Measurements from ENCODE around the gene PLA2G2C. TPM values are rescaled to one million over a fixed set of nuclear protein-coding genes. Genes with fewer than 3 reads are reported as not detected.

Gene PLA2G2C
- total and polyA plus RNA-seq, 2 donors (not counting 3 experiments of a cell fraction or from before 2014, with no cell fraction given), result not detected

GRCh38 chr1:20174937-20175666, 11.2 kb downstream of the PLA2G2C start:
- POLR2A ChIA-PET, result no interaction called here
- no peak overlapping the region for H3K4me3 ChIP-seq (replicated peaks in 1 of 3; ENCODE audit: insufficient read depth in 1 of 3, low read depth in 1 of 3, low read length in 3 of 3)
- H3K27me3 ChIP-seq (ENCODE audit: control insufficient read depth in 2 of 2, insufficient read depth in 2 of 2, low read length in 2 of 2), result peaks cover 4 to 6% of the 10 kb centered on the region in 2 experiments
- no peak overlapping the region for H3K27ac ChIP-seq (ENCODE audit: insufficient read depth, low read depth, low read length)
- BruUV-seq (replicated peaks), result no TSS peak
- no peak overlapping the region for H3K4me2 ChIP-seq (ENCODE audit: insufficient read depth, low read length)
- no peak for TF ChIP-seq JUN (IDR thresholded peaks at IDR 0.05; ENCODE audit: borderline replicate concordance, insufficient read depth, insufficient read length, low read depth)
- TF ChIP-seq FOS (IDR thresholded peaks at IDR 0.05; ENCODE audit: borderline replicate concordance, insufficient read depth, low read length), result no peak
- TF ChIP-seq MYC (IDR thresholded peaks at IDR 0.05; ENCODE audit: low read depth, low read length), result no peak
- TF ChIP-seq POLR2AphosphoS5 (IDR thresholded peaks at IDR 0.05; ENCODE audit: insufficient read depth, low read depth, low read length), result no peak
- no peak for TF ChIP-seq CTCF (IDR thresholded peaks at IDR 0.05; ENCODE audit: extremely low read depth in 1 of 2, insufficient read depth in 1 of 2, low read depth in 1 of 2, low read length in 2 of 2)
- TF ChIP-seq POLR2A (IDR thresholded peaks at IDR 0.05; ENCODE audit: low read depth, low read length), result no peak
- TF ChIP-seq EZH2 (IDR thresholded peaks at IDR 0.05; ENCODE audit: borderline replicate concordance, low read depth, low read length, severe bottlenecking), result no peak
- no peak for TF ChIP-seq GATA2 (IDR thresholded peaks at IDR 0.05; ENCODE audit: insufficient read depth, insufficient read length, low read depth, low read length)
- TF ChIP-seq MAX (IDR thresholded peaks at IDR 0.05; ENCODE audit: insufficient read depth, insufficient read length), result no peak
- DNase-seq (ENCODE audit: low read depth, low spot score), result no peak
- no peaks in the 10 kb centered on the region for H3K9me3 ChIP-seq (replicated peaks; ENCODE audit: control insufficient read depth, insufficient read depth, low read length)
- no peaks in the 10 kb centered on the region for H3K79me2 ChIP-seq (ENCODE audit: control insufficient read depth, insufficient read depth, low read length)
- dilution Hi-C loops (cut with MboI; ENCODE audit: extremely low pct_ligation_motif_present, low sequenced_read_pairs) (no loop called here), intact Hi-C loops (cut with micrococcal nuclease) (no loop called here)
- no peaks in the 10 kb centered on the region for H3K9me1 ChIP-seq (replicated peaks; ENCODE audit: control insufficient read depth, extremely low read depth, insufficient read depth, low read length)
- no peak overlapping the region for H2AFZ ChIP-seq (ENCODE audit: low read depth, low read length)
- H3K4me1 ChIP-seq (ENCODE audit: control insufficient read depth, extremely low read depth, insufficient read depth, low read length), result no peaks in the 10 kb centered on the region
- CTCF ChIA-PET, result interaction anchor here (1.1 kb wide), 2 partner anchors 9 to 12 kb away, joined by 3 read pairs; no protein-coding TSS in a partner anchor
- H4K20me1 ChIP-seq (replicated peaks; ENCODE audit: control insufficient read depth, extremely low read depth, insufficient read depth, low read length), result no peaks in the 10 kb centered on the region
- no peak for FAIRE-seq
- H3K9ac ChIP-seq (replicated peaks; ENCODE audit: extremely low read depth, insufficient read depth, low read length), result no peak overlapping the region
- H3K36me3 ChIP-seq (ENCODE audit: control insufficient read depth in 2 of 2, extremely low read depth in 1 of 2, insufficient read depth in 2 of 2, low read length in 2 of 2), result no peaks in the 10 kb centered on the region

Data from endothelial cell of umbilical vein (primary cell).